ENCODE measurements around the gene PDZD2.
"Not testable (repeated sequence)": the region's sequence is repeated elsewhere in the genome, so short reads cannot be mapped to it uniquely, and the experiment has no call there.

Gene PDZD2

DNA sequence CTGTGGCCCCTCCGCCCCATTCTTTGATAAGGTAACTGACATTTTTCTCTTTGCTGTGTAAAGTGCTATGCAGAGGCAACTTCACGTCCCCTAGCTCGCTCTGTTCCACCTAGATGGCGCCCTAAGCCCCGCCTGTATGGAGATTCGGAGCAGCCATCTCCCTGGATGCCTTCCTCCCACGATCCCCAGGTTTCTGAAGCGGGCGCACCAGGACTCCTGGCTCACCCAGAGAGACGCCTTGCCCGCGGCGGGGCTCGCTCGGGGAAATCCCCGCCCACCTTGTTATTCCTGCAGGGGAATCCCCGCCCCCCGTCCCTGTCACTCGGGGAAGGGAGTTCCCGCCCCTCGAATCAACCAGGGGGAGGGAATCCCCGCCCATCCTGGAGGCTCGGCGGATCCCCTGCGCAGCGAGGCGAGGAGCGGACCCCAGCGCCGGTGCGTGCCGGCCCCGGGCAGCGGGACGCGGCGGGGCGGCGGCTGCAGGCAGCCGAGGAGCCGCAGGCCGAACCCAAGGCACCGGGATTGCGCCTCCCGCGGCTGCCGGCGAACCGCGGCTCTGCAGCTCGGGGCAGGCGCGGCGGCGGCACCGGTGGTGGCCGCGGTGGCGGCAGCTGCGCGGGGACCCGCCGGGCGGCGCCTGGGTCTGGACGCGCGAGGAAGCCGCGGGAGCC is at the start of gene PDZD2:
Gene PDZD2, plus strand, starts transcription at position 384 of the 671 bp plus-strand sequence.
- peak within 1 kb of the TSS; percentile 61 for H3K4me3 ChIP-seq (ENCODE audit: low read depth, low read length)
- TF ChIP-seq, protein P1, sequence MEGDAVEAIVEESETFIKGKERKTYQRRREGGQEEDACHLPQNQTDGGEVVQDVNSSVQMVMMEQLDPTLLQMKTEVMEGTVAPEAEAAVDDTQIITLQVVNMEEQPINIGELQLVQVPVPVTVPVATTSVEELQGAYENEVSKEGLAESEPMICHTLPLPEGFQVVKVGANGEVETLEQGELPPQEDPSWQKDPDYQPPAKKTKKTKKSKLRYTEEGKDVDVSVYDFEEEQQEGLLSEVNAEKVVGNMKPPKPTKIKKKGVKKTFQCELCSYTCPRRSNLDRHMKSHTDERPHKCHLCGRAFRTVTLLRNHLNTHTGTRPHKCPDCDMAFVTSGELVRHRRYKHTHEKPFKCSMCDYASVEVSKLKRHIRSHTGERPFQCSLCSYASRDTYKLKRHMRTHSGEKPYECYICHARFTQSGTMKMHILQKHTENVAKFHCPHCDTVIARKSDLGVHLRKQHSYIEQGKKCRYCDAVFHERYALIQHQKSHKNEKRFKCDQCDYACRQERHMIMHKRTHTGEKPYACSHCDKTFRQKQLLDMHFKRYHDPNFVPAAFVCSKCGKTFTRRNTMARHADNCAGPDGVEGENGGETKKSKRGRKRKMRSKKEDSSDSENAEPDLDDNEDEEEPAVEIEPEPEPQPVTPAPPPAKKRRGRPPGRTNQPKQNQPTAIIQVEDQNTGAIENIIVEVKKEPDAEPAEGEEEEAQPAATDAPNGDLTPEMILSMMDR (IDR thresholded peaks at IDR 0.05; ENCODE audit: control insufficient read depth, extremely low read depth, insufficient read depth): peak; percentile 67
- peak; percentile 35 for DNase-seq (ENCODE audit: low read depth)

DNA sequence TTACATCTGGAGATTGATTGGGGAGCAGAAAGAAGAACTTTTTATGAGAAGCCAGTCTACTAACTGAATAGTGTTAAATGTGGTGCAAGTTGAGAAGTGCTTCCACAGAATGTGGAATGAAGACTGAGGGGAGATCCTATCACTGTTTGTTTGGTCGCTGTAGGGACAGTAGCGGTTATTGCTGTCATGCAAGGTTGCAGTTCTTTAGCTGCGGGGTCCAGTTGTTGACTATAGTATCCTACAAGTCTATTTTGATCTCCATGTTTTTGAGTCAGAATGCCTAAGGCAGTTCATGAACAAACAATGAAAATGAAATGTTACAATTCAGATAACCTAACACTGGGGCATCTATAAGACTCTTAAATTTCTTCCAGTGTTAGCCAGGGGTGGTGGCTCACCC is 45.3 kb upstream of the PDZD2 start:
- TF ChIP-seq, protein P1 (IDR thresholded peaks at IDR 0.05; ENCODE audit: control insufficient read depth, extremely low read depth, insufficient read depth): no peak
- no peak for DNase-seq (ENCODE audit: low read depth)
- no peak overlapping the region for H3K4me3 ChIP-seq (ENCODE audit: low read depth, low read length)

DNA sequence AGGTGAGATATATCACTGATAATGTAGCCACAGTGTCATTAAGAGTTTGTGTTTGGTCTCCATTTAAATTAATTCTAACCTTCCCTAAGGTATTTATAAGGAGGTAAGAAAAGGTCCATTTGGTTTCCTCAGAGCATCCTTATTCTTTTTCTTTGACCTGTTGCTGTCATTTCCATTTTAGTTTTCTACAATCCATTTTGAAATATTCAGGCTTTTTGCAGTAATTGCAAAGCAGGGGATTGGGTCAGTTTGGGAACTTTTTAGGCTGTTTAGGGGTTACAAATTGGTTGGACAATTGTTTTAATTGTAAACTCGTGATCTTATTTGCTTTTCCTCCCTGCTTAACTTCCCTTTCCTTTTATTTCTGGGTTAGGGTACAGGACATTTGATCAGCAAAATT is 42.6 kb upstream of the PDZD2 start:
- DNase-seq (ENCODE audit: low read depth): no peak
- no peak overlapping the region for H3K4me3 ChIP-seq (ENCODE audit: low read depth, low read length)
- TF ChIP-seq, protein P1 (IDR thresholded peaks at IDR 0.05; ENCODE audit: control insufficient read depth, extremely low read depth, insufficient read depth): no peak

DNA sequence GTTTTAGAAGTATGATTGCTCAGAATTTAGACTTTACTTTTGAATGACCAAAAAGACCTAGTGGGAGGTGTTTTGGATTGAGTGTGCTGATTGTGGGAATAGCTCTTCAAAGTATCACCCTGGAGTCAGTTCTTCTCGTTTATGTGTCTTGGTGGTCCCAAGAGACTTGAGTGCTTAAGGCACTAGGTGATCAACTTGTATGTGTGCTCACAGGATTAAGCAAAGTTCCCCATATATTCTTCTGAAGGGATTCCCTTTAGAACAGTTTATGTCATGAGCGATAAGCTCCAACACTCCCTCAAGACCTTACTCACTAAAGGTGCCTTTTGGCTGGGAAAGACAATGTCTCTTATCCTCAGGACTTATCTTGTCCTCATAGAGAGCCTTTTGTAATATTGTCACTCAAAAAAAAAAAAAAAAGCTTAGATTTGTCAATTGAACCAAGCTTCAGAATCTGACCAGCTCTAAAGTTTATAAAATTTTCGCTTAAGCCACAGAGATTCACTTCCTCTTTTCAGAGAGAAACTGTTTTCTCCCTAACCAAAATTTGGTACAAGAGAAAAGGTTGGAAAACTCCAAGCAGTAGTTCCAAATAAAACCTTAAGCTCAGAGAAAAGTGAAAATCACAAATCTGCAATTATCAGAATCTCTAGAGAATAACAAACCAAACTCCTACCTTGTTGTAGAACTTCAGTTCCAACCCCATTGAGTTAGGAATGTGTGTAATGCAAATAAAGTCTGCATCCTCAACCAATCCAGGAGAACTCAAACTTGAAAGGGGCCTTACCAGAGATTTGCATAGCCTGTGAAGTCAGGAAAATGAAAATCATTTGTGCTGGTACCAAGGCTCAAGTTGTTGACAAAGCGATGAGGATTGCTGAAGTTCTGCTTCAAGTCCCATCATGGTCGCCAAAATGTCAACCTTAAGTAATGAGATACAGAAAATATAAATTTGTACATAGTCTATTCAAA is 40.0 kb upstream of the PDZD2 start:
- no peak for DNase-seq (ENCODE audit: low read depth)
- TF ChIP-seq, protein P1 (IDR thresholded peaks at IDR 0.05; ENCODE audit: control insufficient read depth, extremely low read depth, insufficient read depth): no peak
- H3K4me3 ChIP-seq (ENCODE audit: low read depth, low read length): no peak overlapping the region

DNA sequence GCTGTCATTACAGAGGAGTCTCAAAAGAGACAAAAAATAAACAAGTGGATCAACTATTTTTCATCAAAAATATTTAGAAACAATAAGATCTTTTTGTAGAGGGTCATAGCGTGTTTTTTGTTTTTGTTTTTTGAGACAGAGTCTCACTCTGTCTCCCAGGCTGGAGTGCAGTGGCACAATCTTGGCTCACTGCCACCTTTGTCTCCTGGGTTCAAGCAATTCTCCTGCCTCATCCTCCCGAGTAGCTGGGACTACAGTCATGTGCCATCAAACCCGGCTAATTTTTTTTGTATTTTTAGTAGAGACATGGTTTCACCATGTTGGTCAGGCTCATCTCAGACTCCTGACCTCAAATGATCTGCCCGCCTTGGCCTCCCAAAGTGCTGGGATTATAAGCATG is 36.6 kb upstream of the PDZD2 start:
- DNase-seq (ENCODE audit: low read depth); H3K4me3 ChIP-seq (ENCODE audit: low read depth, low read length): not testable (repeated sequence)

DNA sequence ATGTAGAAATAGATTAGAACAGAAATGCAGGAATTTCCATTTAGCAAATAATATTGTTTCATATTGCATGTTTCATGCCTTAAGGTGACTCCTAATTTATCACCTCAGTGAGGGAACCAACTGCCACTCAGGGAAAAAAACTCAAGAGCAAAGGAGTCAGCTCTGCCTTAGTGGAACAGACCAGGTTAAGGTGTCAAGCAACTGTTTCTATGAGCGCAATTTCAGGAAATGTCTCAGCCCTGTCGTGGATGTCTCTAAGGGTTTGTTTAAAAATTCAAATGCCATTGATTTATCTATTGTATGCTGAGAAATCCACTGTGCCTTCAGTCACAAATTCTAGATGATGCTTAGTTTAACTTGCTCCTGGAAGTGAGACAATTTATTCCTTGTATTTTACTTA is 34.7 kb upstream of the PDZD2 start:
- TF ChIP-seq, protein P1 (IDR thresholded peaks at IDR 0.05; ENCODE audit: control insufficient read depth, extremely low read depth, insufficient read depth): no peak

DNA sequence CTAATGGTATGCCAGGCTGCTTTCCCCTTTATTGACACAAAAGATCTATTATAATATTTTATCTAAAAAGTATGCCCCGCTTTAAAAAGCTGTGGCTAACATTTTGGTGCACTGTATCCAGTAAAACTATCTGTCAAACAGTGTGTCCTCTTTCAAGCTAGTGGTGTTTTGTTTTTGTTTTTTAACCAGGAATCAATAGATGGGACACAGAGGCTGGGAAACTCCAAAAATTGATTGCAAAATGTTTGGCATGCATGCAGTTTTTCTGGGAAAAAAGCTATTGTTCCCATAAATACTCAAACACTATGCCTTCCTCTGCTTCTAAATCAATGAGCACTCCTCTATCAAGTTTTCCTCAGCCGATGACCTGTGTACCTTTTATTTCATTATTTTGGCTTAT is 34.3 kb upstream of the PDZD2 start:
- no peak overlapping the region for H3K4me3 ChIP-seq (ENCODE audit: low read depth, low read length)
- no peak for DNase-seq (ENCODE audit: low read depth)
- TF ChIP-seq, protein P1 (IDR thresholded peaks at IDR 0.05; ENCODE audit: control insufficient read depth, extremely low read depth, insufficient read depth): no peak

More for the DNA sequence above, 34.7 kb upstream of the PDZD2 start:
- H3K4me3 ChIP-seq (ENCODE audit: low read depth, low read length): no peak overlapping the region
- DNase-seq (ENCODE audit: low read depth): no peak
